Measurements from ENCODE around the gene ATP2A3. TPM values are rescaled to one million over a fixed set of nuclear protein-coding genes. Genes with fewer than 3 reads are reported as not detected.

The ATP2A3 gene
- total RNA-seq, 4 donors from 2014 or later, result 0.89 to 1.4 (median 0.98) TPM

GRCh38 chr17:3970668-3971067 lies 6.4 kb upstream of the ATP2A3 start:
- H3K9me3 ChIP-seq, result no peaks in the 10 kb centered on the region
- no peak overlapping the region for H3K4me3 ChIP-seq
- no peak for TF ChIP-seq CTCF (IDR thresholded peaks at IDR 0.05 in 4 of 5, conservative IDR thresholded peaks at IDR 0.05 in 1 of 5)
- no peak for TF ChIP-seq POLR2A (IDR thresholded peaks at IDR 0.05)
- ATAC-seq (no peak), DNase-seq (no peak)
- H3K27me3 ChIP-seq, result peaks cover 0 to 3% (median 0%) of the 10 kb centered on the region in 3 donors
- no peak overlapping the region for H3K27ac ChIP-seq
- intact Hi-C loops (cut with DNase I; ENCODE audit: low total_unique reads) (no loop called here), in situ Hi-C loops (cut with MboI; ENCODE audit: low sequenced_read_pairs in 4 of 4) (no loop called here)
- no peaks in the 10 kb centered on the region for H3K4me1 ChIP-seq
- H3K36me3 ChIP-seq, result no peaks in the 10 kb centered on the region

- Histone ChIP-seq H3K4me1 (no peaks in the 10 kb centered on the region), H3K36me3 (no peaks in the 10 kb centered on the region), H3K4me3 (no peak overlapping the region), H3K27me3 (peaks cover 4 to 10% (median 7%) of the 10 kb centered on the region in 3 donors), H3K27ac (no peak overlapping the region), H3K9me3 (no peaks in the 10 kb centered on the region)
- intact Hi-C loops (cut with DNase I; ENCODE audit: low total_unique reads), result no loop called here
- TF ChIP-seq CTCF (IDR thresholded peaks at IDR 0.05 in 4 of 5, conservative IDR thresholded peaks at IDR 0.05 in 1 of 5) (no peak), POLR2A (IDR thresholded peaks at IDR 0.05) (no peak)
- ATAC-seq, result no peak
- in situ Hi-C loops (cut with MboI; ENCODE audit: low sequenced_read_pairs in 4 of 4), result no loop called here
- DNase-seq, result no peak
Measured at GRCh38 chr17:3969963-3970362, 5.7 kb upstream of the ATP2A3 start.

- no peaks in the 10 kb centered on the region for H3K4me1 ChIP-seq
- H3K9me3 ChIP-seq, result no peaks in the 10 kb centered on the region
- no peak overlapping the region for H3K4me3 ChIP-seq
- no peak for TF ChIP-seq POLR2A (IDR thresholded peaks at IDR 0.05)
- TF ChIP-seq CTCF (IDR thresholded peaks at IDR 0.05 in 4 of 5, conservative IDR thresholded peaks at IDR 0.05 in 1 of 5), result no peak
- in situ Hi-C loops (cut with MboI; ENCODE audit: low sequenced_read_pairs in 4 of 4) (no loop called here), intact Hi-C loops (cut with DNase I; ENCODE audit: low total_unique reads) (no loop called here)
- H3K27ac ChIP-seq, result no peak overlapping the region
- DNase-seq (no peak), ATAC-seq (no peak)
- no peaks in the 10 kb centered on the region for H3K36me3 ChIP-seq
- peaks cover 7 to 16% (median 13%) of the 10 kb centered on the region in 3 donors for H3K27me3 ChIP-seq
Measured at GRCh38 chr17:3968886-3969524, 4.8 kb upstream of the ATP2A3 start.

GRCh38 chr17:3968015-3968414 lies 3.8 kb upstream of the ATP2A3 start:
- Histone ChIP-seq H3K36me3 (no peaks in the 10 kb centered on the region), H3K27ac (no peak overlapping the region), H3K9me3 (no peaks in the 10 kb centered on the region), H3K4me3 (no peak overlapping the region), H3K27me3 (peaks cover 16 to 25% (median 21%) of the 10 kb centered on the region in 3 donors), H3K4me1 (no peaks in the 10 kb centered on the region)
- in situ Hi-C loops (cut with MboI; ENCODE audit: low sequenced_read_pairs in 4 of 4) (no loop called here), intact Hi-C loops (cut with DNase I; ENCODE audit: low total_unique reads) (no loop called here)
- TF ChIP-seq CTCF (IDR thresholded peaks at IDR 0.05 in 4 of 5, conservative IDR thresholded peaks at IDR 0.05 in 1 of 5) (no peak), POLR2A (IDR thresholded peaks at IDR 0.05) (no peak)
- ATAC-seq (no peak), DNase-seq (no peak)

Measured in gastrocnemius medialis (tissue), 4 donors.